Thoracic aorta (tissue), 2 donors: ENCODE measurements around the gene CHSY1. TPM values are rescaled to one million over a fixed set of nuclear protein-coding genes. Genes with fewer than 3 reads are reported as not detected.

Experiments used
- ATAC-seq: fragments of 150-250 bp; one replicate; pipeline ENCODE4 v1.8.0; 2017; ENCODE audit warnings: low read depth; ENCODE audit not compliant: insufficient number of reproducible peaks, low FRiP score
- DNase-seq: peaks from one replicate; pipeline ENCODE4 v3.0.0-alpha.2; 2020; ENCODE audit warnings: low spot score
- H3K27ac ChIP-seq, 2 donors: fragments of 200-600 bp; sonication (generic); 1 replicate in 1 of 2; 2 replicates in 1 of 2; pipeline ENCODE4 v1.5.1; 2016; ENCODE audit warnings: mild to moderate bottlenecking in 2 of 2, moderate library complexity in 2 of 2
- H3K27me3 ChIP-seq: fragments of 200-600 bp; sonication (generic); replicated peaks from 2 replicates; pipeline ENCODE4 v1.6.0; 2016; ENCODE audit warnings: mild to moderate bottlenecking; ENCODE audit not compliant: insufficient read depth
- H3K36me3 ChIP-seq: fragments of 200-600 bp; sonication (generic); one replicate; pipeline ENCODE4 v1.5.1; 2016
- H3K4me1 ChIP-seq, 2 donors: fragments of 200-600 bp; sonication (generic); 1 replicate in 1 of 2; 2 replicates in 1 of 2; pipeline versions ENCODE4 v1.5.1 to v1.6.0; 2016; ENCODE audit warnings: low read depth in 2 of 2, mild to moderate bottlenecking in 1 of 2; ENCODE audit not compliant: control insufficient read depth in 1 of 2
- H3K4me3 ChIP-seq: fragments of 200-600 bp; sonication (generic); 2 replicates; pipeline ENCODE4 v1.5.1; 2016; ENCODE audit warnings: mild to moderate bottlenecking
- H3K9me3 ChIP-seq: fragments of 200-600 bp; sonication (generic); 2 replicates; pipeline ENCODE4 v1.5.1; 2016
- total RNA-seq, 2 donors: library from RNA; depleted of rRNA; stranded (reverse); fragments of >200 nt; gene quantifications; one replicate each; pipeline versions ENCODE4 v1.1.0 to v1.2.3, GENCODE V29; 2016
- TF ChIP-seq, protein P1 (sequence below): fragments of 200-600 bp; sonication (generic); IDR thresholded peaks from one replicate; pipeline ENCODE4 v1.5.1; 2019; ENCODE audit warnings: antibody characterized with exemption

The CHSY1 gene
- total RNA-seq, 2 donors from 2014 or later = 35.7 to 153 TPM

DNA sequence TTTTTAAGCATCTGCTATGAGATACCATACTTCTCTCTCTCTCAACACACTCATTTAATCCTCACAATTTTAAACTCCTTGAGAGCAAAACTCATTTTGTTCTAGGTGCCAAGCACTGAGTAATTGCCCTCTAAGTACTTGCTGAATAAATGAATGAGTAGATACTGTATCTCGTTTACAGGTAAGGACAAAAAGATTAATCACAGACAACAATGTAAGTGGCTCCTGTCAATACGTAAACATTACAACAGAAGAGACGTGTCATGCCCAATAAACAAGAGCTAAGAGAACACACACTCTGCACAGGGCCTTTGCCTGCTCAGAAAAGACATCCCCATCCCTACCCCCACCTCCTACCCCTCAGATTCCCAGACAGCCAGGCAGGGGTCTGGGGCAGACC, 59.8 kb downstream of the CHSY1 start:
- Histone ChIP-seq H3K4me1 (peaks cover 37 to 76% of the 10 kb centered on the region in 2 donors), H3K27ac (peak overlapping the region in 1 of 2 donors; percentile 55), H3K36me3 (no peaks in the 10 kb centered on the region), H3K27me3 (no peaks in the 10 kb centered on the region), H3K4me3 (no peak overlapping the region), H3K9me3 (no peaks in the 10 kb centered on the region)
- DNase-seq (no peak), ATAC-seq (no peak)
- TF ChIP-seq, protein P1, sequence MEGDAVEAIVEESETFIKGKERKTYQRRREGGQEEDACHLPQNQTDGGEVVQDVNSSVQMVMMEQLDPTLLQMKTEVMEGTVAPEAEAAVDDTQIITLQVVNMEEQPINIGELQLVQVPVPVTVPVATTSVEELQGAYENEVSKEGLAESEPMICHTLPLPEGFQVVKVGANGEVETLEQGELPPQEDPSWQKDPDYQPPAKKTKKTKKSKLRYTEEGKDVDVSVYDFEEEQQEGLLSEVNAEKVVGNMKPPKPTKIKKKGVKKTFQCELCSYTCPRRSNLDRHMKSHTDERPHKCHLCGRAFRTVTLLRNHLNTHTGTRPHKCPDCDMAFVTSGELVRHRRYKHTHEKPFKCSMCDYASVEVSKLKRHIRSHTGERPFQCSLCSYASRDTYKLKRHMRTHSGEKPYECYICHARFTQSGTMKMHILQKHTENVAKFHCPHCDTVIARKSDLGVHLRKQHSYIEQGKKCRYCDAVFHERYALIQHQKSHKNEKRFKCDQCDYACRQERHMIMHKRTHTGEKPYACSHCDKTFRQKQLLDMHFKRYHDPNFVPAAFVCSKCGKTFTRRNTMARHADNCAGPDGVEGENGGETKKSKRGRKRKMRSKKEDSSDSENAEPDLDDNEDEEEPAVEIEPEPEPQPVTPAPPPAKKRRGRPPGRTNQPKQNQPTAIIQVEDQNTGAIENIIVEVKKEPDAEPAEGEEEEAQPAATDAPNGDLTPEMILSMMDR = no peak

DNA sequence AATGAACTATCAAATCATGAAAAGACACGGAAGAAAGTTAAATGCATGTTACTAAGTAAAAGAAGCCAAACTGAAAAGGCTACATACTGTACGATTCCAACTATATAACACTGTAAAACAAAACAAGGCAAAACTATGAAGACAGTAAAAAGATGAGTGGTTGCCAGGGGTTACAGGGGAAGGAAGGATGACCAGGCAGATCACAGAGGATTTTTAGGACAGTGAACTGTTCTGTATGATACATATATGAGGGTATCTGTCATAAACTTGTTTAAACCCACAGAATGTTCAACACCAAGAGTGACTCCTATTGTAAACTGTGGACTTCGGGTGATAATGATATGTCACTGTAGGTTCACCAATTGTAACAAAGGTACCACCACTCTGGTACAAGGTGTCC, 60.6 kb downstream of the CHSY1 start:
- Histone ChIP-seq H3K9me3 (no peaks in the 10 kb centered on the region), H3K4me3 (no peak overlapping the region), H3K27ac (peak overlapping the region in 1 of 2 donors; percentile 87), H3K4me1 (peaks cover 41 to 81% of the 10 kb centered on the region in 2 donors), H3K36me3 (no peaks in the 10 kb centered on the region), H3K27me3 (no peaks in the 10 kb centered on the region)
- TF ChIP-seq, protein P1 = no peak
- no peak for DNase-seq
- ATAC-seq = no peak

DNA sequence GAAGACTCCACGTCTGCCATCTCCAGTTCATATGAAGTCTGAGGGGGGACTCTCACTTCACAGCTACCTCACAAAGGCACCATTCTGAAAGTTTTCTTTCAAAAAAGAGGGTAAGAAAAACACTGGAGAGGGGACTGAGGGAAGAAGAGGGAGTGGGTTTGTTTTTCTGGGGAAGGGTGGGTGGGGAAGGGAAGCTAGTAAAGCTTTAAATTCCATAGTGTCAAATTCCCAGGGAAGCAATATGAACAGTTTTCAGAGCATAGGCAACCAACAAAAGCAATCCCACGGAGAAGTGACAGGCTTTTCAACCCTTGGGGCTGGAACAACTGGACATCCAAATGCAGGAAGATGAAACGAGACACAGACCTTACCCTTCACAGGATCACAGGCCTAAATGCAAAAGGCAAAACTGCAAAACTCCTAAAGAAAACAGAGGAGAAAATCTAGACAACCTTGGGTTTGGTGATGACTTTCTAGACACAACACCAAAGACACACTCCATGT, 61.7 kb downstream of the CHSY1 start:
- ATAC-seq (no peak), DNase-seq (no peak)
- H3K36me3 ChIP-seq = no peaks in the 10 kb centered on the region
- TF ChIP-seq, protein P1 = no peak
- H3K9me3 ChIP-seq = no peaks in the 10 kb centered on the region
- no peaks in the 10 kb centered on the region for H3K27me3 ChIP-seq
- H3K27ac ChIP-seq = peak overlapping the region; percentile 75 to 87
- H3K4me3 ChIP-seq = no peak overlapping the region
- H3K4me1 ChIP-seq = peaks cover 45 to 85% of the 10 kb centered on the region in 2 donors

DNA sequence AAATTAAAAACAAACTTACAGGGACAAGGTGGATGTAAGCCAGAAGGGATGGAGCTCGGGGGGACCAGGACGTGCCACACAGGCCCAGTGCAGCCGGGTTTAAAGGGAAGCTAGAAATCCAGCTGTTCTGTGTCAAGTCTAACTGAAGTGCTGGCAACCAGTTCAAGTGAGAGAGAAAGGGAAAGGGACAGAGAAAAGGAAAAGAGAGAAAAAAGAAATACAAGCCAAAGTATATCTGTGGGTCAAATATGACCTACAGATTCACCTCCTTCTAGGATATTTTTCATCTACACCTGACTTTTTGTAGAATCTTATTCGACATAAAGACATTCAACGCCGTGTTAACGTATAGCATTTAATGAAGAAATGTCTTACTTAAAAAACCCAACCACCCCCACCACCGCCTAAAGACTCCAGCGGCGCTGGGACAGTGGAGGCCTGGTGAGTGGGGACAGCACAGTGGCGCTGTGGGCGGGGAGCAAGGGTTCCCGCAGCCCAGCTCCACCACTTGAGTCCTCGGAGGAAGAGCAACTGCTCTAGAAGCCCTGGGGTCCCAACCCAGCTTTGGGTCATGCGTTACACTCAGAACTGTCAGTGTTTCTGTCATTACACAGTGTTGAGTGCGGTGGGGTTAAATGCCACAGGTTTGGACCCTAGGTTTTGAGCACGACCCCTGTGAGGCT, 62.3 kb downstream of the CHSY1 start:
- H3K27me3 ChIP-seq = no peaks in the 10 kb centered on the region
- TF ChIP-seq, protein P1 = no peak
- DNase-seq (no peak), ATAC-seq (no peak)
- peak overlapping the region; percentile 75 to 87 for H3K27ac ChIP-seq
- H3K4me1 ChIP-seq = peaks cover 41 to 84% of the 10 kb centered on the region in 2 donors
- no peaks in the 10 kb centered on the region for H3K9me3 ChIP-seq
- H3K36me3 ChIP-seq = no peaks in the 10 kb centered on the region
- peak overlapping the region; percentile 74 for H3K4me3 ChIP-seq

DNA sequence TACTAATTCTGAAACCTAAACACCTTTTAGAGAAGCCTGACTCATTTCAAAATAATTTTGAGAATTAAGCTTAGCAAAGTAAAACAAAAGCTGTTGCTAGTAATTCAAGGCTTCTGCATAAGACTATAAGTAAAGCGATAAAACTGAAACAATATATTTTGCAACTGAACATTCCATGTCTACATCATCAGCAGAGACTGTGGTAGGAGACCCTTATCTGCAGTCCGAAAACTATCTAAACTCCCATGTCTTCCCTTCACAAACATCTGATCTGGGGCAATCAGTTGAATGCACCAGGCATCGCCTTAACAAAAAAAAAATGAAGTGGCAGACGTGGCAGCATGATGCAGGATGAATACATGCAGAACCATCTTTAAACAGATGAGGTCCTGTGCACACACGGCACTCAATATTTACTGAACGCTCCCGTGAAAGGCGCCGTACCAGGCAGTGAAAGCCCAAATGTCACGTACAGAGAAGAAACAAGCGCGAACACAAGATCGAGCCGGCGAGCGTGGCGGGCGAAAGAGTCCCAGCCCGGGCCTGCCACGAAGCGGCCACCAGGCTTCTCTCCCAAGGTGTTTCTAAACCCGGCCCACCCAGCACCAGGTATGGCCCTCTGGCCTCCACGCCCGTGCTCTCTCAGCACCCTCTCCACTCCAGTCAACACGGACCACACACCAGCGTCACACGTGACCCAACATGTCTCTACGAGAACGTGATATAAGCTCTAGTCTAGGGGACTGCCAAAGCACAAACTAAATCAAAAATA, 63.0 kb downstream of the CHSY1 start:
- TF ChIP-seq, protein P1 = no peak
- Histone ChIP-seq H3K27ac (peak overlapping the region; percentile 75 to 87), H3K9me3 (no peaks in the 10 kb centered on the region), H3K4me3 (peak overlapping the region; percentile 74), H3K4me1 (peaks cover 34 to 82% of the 10 kb centered on the region in 2 donors), H3K27me3 (no peaks in the 10 kb centered on the region), H3K36me3 (no peaks in the 10 kb centered on the region)
- DNase-seq = no peak
- peak; percentile 46 for ATAC-seq
